BJ (cell line): ENCODE results near the gene IRX3. TPM values are rescaled to one million over a fixed set of nuclear protein-coding genes. Genes with fewer than 3 reads are reported as not detected.

Experiments used
- CTCF ChIA-PET: fragments of 350-600 bp; formaldehyde crosslinking; extraction: SDS; loops from one replicate; lab custom pipeline; 2021; ENCODE audit warnings: antibody characterized with exemption, inconsistent platforms; lab: Yijun Ruan, JAX
- POLR2A ChIA-PET: fragments of 300-600 bp; sonication (Branson Sonifier 250); formaldehyde crosslinking; extraction: SDS; loops from one replicate; lab custom pipeline; 2021; ENCODE audit warnings: antibody characterized with exemption; lab: Charles Lee
- DNase-seq: peaks from one replicate; pipeline ENCODE4 v3.0.0-alpha.2; 2011; ENCODE audit warnings: low read depth
- H3K27me3 ChIP-seq: 2 replicates; pipeline ENCODE4 v1.6.0; 2011; ENCODE audit warnings: low read length; ENCODE audit not compliant: control insufficient read depth, insufficient read depth
- H3K36me3 ChIP-seq: 2 replicates; pipeline ENCODE4 v1.5.1; 2011; ENCODE audit warnings: low read length; ENCODE audit not compliant: control insufficient read depth, insufficient read depth
- H3K4me3 ChIP-seq: 2 replicates; pipeline ENCODE4 v1.5.1; 2011; ENCODE audit warnings: low read depth, mild to moderate bottlenecking, control low read depth, low read length
- CTCF ChIP-seq: IDR thresholded peaks from 2 replicates; pipeline ENCODE4 v1.5.1; 2011; ENCODE audit warnings: low read depth, mild to moderate bottlenecking, control low read depth, inconsistent platforms, low read length, moderate library complexity; ENCODE audit not compliant: insufficient read depth
- polyA minus RNA-seq: library from RNA; depleted of rRNA, polyadenylated mRNA; stranded (reverse); fragments of >200 nt; gene quantifications from 2 replicates; pipeline ENCODE4 v1.2.3, GENCODE V29; 2011; rRNA and poly(A)+ RNA removed
- polyA plus RNA-seq: library from polyadenylated mRNA; depleted of rRNA; stranded (reverse); fragments of >200 nt; gene quantifications from 2 replicates; pipeline ENCODE4 v1.2.3, GENCODE V29; 2011; rRNA removed

Gene IRX3
- 2.2 and 2.3 TPM in 2 replicates for polyA plus RNA-seq
- 1.1 and 1.4 TPM in 2 replicates for polyA minus RNA-seq

- POLR2A ChIA-PET: interaction anchor here (0.7 kb wide), 1 partner anchor 483 kb away, joined by 6 read pairs; no protein-coding TSS in a partner anchor
- no peaks in the 10 kb centered on the region for H3K27me3 ChIP-seq
- CTCF ChIA-PET: interaction anchor here (0.7 to 1.1 kb wide), 3 partner anchors 9 to 603 kb away, joined by 3 read pairs; no protein-coding TSS in a partner anchor
These were observed at the start of gene IRX3 for GRCh38 chr16:54286366-54287130. Gene IRX3 (minus strand): TSS chr16:54286787. CDS start chr16:54286050, 737 bp downstream.

DNA sequence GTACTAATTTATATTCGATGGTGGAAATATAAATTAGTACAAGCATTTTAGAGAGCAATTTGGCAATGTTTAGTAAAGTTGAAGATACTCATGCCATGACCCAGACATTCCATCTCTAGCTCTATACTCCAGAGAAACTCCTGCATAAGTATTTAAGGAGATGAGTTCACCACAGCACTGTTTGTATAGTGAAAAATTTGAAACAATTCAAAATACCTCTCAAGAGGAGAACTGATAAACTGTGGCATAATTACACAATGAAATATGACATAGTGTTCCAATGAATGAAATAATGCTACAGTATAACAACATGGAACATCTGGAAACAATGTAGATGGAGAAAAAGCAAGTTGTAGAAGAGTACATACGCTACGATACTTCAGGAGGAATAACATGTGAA, 48.6 kb upstream of the IRX3 start:
- CTCF ChIA-PET: no interaction called here
- no peaks in the 10 kb centered on the region for H3K36me3 ChIP-seq
- TF ChIP-seq CTCF: no peak
- peaks cover 7% of the 10 kb centered on the region for H3K27me3 ChIP-seq
- H3K4me3 ChIP-seq: no peak overlapping the region
- POLR2A ChIA-PET: no interaction called here
- DNase-seq: no peak

More at GRCh38 chr16:54286366-54287130, at the start of gene IRX3:
- TF ChIP-seq CTCF: no peak
- Histone ChIP-seq H3K4me3 (peak within 1 kb of the TSS; percentile 87), H3K36me3 (no peaks in the 10 kb centered on the region; the same call in 1 of the 2 replicates)
- DNase-seq: peak; percentile 51

GRCh38 chr16:54334208-54334607, 47.6 kb upstream of the IRX3 start:
- DNase-seq: no peak
- CTCF ChIA-PET: no interaction called here
- Histone ChIP-seq H3K36me3 (no peaks in the 10 kb centered on the region), H3K4me3 (no peak overlapping the region), H3K27me3 (peaks cover 5% of the 10 kb centered on the region)
- TF ChIP-seq CTCF: no peak
- POLR2A ChIA-PET: no interaction called here

GRCh38 chr16:54331241-54332002, 44.8 kb upstream of the IRX3 start:
- no peak for TF ChIP-seq CTCF
- ChIA-PET CTCF (interaction anchor here (0.6 to 1.5 kb wide), 2 partner anchors 10 to 456 kb away, joined by 3 to 7 read pairs; no protein-coding TSS in a partner anchor), POLR2A (interaction anchor here (0.6 kb wide), 1 partner anchor 40 kb away, joined by 3 read pairs; no protein-coding TSS in a partner anchor)
- Histone ChIP-seq H3K4me3 (no peak overlapping the region), H3K36me3 (no peaks in the 10 kb centered on the region), H3K27me3 (peaks cover 5% of the 10 kb centered on the region)
- no peak for DNase-seq

- CTCF ChIA-PET: no interaction called here
- POLR2A ChIA-PET: no interaction called here
These were observed 41.0 kb upstream of the IRX3 start for GRCh38 chr16:54327609-54328008.

More at GRCh38 chr16:54327609-54328008, 41.0 kb upstream of the IRX3 start:
- no peak for TF ChIP-seq CTCF
- Histone ChIP-seq H3K4me3 (no peak overlapping the region), H3K27me3 (peaks cover 3% of the 10 kb centered on the region), H3K36me3 (no peaks in the 10 kb centered on the region)
- DNase-seq: no peak
